OCI-LY3 (cell line): ENCODE measurements around the gene SESN1.

Experiments
- H2AFZ ChIP-seq: fragments of 200-600, 300-600 bp; shearing (Covaris generic); 2 replicates; pipeline ENCODE4 v1.6.0; 2014; ENCODE audit warnings: antibody characterized with exemption, low read depth, low read length
- H3K27ac ChIP-seq: fragments of 200-600, 300-600 bp; sonication (generic); 2 replicates; pipeline ENCODE4 v1.5.1; 2014; ENCODE audit warnings: mild to moderate bottlenecking, low read length, moderate library complexity, mixed read lengths
- H3K27me3 ChIP-seq: fragments of 200-600, 300-600 bp; sonication (generic); 2 replicates; pipeline ENCODE4 v1.6.1; 2014; ENCODE audit warnings: low read depth, low read length, mixed read lengths
- H3K36me3 ChIP-seq: fragments of 200-600, 300-600 bp; sonication (generic); replicated peaks from 2 replicates; pipeline ENCODE3; 2014; ENCODE audit warnings: low read depth, low read length, mixed read lengths
- H3K4me1 ChIP-seq: fragments of 300-600, 200-600 bp; sonication (generic); 2 replicates; pipeline ENCODE4 v1.6.1; 2014; ENCODE audit warnings: low read length, mixed read lengths
- H3K4me2 ChIP-seq: fragments of 200-600, 300-600 bp; sonication (generic); 2 replicates; pipeline ENCODE4 v1.6.1; 2014; ENCODE audit warnings: low read length, mixed read lengths
- H3K4me3 ChIP-seq: fragments of 300-600, 200-600 bp; sonication (generic); 2 replicates; pipeline ENCODE4 v1.5.1; 2014; ENCODE audit warnings: antibody characterized with exemption, mild to moderate bottlenecking, low read length, moderate library complexity
- H3K79me2 ChIP-seq: fragments of 300-600, 200-600 bp; shearing (Covaris generic); 2 replicates; pipeline ENCODE4 v1.6.1; 2014; ENCODE audit warnings: mild to moderate bottlenecking, low read length, mixed read lengths
- H3K9ac ChIP-seq: fragments of 300-600, 200-600 bp; shearing (Covaris generic); 2 replicates; pipeline ENCODE4 v1.6.0; 2014; ENCODE audit warnings: mild to moderate bottlenecking, low read length, moderate library complexity
- H3K9me3 ChIP-seq: fragments of 200-600, 300-600 bp; shearing (Covaris generic); 2 replicates; pipeline ENCODE4 v1.6.1; 2014; ENCODE audit warnings: low read length, mixed read lengths; ENCODE audit not compliant: insufficient read depth
- H4K20me1 ChIP-seq: fragments of 200-600, 300-600 bp; sonication (generic); 2 replicates; pipeline ENCODE4 v1.6.1; 2016; ENCODE audit warnings: low read length, mixed read lengths; ENCODE audit not compliant: insufficient read depth
- EZH2phosphoT487 ChIP-seq: fragments of 200-600 bp; shearing (Covaris generic); IDR thresholded peaks from 2 replicates; pipeline ENCODE4 v1.6.1; 2018; ENCODE audit warnings: antibody characterized with exemption, mixed run types, low read depth
- TF ChIP-seq, protein P1 (sequence below): fragments of 200-600, 300-600 bp; sonication (generic); IDR thresholded peaks from 2 replicates; pipeline ENCODE4 v1.5.1; 2014; ENCODE audit warnings: antibody characterized with exemption, low read length, low read depth

Gene SESN1

DNA sequence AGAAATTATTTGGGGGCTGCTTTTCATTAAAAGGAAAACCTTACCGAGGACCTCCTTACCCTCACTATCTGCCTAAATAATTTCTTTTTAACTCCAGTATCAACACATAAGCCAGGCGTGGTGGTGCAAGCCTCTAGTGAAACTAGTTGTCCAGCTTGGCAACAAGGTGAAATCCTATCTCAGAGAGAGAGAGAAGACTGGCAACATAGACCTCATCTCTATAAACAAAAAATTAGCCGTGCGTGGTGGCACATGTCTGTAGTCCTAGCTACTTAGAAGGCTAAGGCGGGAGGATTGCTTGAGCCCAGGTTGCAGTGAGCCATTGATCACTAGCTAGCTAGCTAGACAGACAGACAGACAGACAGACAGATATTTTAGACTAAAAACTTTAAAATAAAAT, 153.9 kb downstream of the SESN1 start:
- Histone ChIP-seq H3K9me3 (no peaks in the 10 kb centered on the region), H3K79me2 (no peaks in the 10 kb centered on the region), H2AFZ (no peak overlapping the region), H3K4me3 (no peak overlapping the region), H3K9ac (no peak overlapping the region), H3K4me2 (no peak overlapping the region), H3K4me1 (peaks cover 7% of the 10 kb centered on the region), H3K27me3 (no peaks in the 10 kb centered on the region), H4K20me1 (no peaks in the 10 kb centered on the region), H3K27ac (no peak overlapping the region), H3K36me3 (no peaks in the 10 kb centered on the region)
- TF ChIP-seq EZH2phosphoT487: no peak
- TF ChIP-seq, protein P1, sequence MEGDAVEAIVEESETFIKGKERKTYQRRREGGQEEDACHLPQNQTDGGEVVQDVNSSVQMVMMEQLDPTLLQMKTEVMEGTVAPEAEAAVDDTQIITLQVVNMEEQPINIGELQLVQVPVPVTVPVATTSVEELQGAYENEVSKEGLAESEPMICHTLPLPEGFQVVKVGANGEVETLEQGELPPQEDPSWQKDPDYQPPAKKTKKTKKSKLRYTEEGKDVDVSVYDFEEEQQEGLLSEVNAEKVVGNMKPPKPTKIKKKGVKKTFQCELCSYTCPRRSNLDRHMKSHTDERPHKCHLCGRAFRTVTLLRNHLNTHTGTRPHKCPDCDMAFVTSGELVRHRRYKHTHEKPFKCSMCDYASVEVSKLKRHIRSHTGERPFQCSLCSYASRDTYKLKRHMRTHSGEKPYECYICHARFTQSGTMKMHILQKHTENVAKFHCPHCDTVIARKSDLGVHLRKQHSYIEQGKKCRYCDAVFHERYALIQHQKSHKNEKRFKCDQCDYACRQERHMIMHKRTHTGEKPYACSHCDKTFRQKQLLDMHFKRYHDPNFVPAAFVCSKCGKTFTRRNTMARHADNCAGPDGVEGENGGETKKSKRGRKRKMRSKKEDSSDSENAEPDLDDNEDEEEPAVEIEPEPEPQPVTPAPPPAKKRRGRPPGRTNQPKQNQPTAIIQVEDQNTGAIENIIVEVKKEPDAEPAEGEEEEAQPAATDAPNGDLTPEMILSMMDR: no peak

DNA sequence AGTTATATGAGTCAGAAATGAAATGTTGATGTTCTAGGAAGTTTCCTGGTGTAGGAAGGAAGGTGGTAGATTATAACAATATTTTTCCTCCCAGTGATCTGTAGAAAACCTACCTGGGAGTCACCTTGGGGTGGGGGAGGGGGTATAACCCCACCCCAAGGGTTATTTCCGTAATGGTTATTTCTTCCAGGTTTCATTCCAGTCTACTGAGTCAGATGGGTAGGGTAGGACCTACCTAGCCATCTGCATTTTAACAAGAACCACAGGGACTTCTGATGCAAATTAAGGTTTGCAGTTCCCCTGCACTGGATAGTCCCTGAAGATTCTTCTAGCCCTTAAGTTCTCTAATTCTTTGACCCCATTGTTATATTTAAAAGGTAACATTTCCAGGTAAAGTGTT, 157.5 kb downstream of the SESN1 start:
- no peaks in the 10 kb centered on the region for H3K9me3 ChIP-seq
- no peak overlapping the region for H3K27ac ChIP-seq
- H3K27me3 ChIP-seq: no peaks in the 10 kb centered on the region
- H3K79me2 ChIP-seq: no peaks in the 10 kb centered on the region
- no peaks in the 10 kb centered on the region for H4K20me1 ChIP-seq
- peak overlapping the region; percentile 49 for H3K4me2 ChIP-seq
- no peak overlapping the region for H3K9ac ChIP-seq
- no peak overlapping the region for H2AFZ ChIP-seq
- peaks cover 7% of the 10 kb centered on the region for H3K4me1 ChIP-seq
- no peak overlapping the region for H3K4me3 ChIP-seq
- no peak for TF ChIP-seq EZH2phosphoT487
- TF ChIP-seq, protein P1: no peak
- H3K36me3 ChIP-seq: no peaks in the 10 kb centered on the region
